ENCODE measurements around the gene RASGRP4.

RASGRP4 gene

DNA sequence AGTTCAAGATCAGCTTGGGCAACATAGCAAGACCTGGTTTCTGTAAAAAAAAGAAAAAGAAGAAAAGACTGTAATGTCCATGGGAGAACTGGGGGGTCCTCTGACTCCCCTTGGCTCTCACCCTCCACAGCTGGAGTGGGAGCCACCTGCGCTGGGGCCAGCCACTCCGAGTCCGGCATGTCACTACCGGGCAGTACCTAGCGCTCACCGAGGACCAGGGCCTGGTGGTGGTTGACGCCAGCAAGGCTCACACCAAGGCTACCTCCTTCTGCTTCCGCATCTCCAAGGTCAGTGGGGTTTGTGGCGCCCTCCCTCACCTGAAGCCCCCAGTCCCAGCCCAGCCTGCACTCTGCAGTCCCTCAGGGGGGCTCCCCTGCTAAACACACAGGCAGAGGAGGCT lies 22.2 kb upstream of the RASGRP4 start:
- DNase-seq (ENCODE audit: low read depth in 2 of 2), result no peak

- no peak for DNase-seq (ENCODE audit: low read depth in 2 of 2)
These were observed 19.3 kb upstream of the RASGRP4 start for GRCh38 chr19:38445362-38445761.

DNA sequence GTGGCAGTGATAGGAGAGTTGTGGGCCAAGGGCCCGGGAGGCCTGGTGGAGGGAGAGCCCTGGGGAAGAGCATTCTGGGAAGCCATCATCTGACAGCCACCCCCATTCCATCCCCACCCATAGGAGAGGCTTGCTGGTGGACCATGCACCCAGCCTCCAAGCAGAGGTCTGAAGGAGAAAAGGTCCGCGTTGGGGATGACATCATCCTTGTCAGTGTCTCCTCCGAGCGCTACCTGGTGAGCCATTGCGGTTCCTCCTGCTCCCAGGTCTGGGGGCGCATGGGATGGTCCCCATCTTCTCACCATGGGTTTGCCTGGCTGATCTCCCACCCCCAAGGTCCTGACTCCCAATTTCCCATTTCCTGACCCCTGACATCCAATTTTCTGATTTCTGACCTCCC lies 18.0 kb upstream of the RASGRP4 start:
- no peak for DNase-seq (ENCODE audit: low read depth in 2 of 2)

DNA sequence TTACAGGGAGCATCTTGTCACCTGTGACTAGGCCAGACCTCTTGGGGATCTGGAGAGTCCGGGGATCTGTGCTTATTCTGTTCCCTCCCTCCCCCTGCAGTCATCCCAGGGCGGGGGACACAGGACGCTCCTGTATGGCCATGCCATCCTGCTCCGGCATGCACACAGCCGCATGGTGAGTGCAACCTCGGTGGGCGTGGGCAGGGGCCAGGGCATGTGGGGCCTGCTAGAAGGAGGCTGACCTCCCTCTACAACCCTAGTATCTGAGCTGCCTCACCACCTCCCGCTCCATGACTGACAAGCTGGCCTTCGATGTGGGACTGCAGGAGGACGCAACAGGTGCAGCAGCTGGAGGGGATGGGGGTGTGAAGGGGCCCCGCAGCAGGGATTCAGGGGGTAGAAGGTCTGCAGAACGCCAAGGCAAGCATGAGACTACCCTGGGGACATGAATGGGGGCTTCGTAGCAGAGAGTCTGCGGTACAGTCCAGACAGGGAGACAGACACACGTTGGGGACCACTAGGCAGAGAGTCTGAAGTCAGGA lies 17.5 kb upstream of the RASGRP4 start:
- DNase-seq (ENCODE audit: low read depth in 2 of 2), result no peak

GRCh38 chr19:38442736-38443135 lies 16.7 kb upstream of the RASGRP4 start:
- DNase-seq (ENCODE audit: low read depth in 2 of 2), result no peak

DNA sequence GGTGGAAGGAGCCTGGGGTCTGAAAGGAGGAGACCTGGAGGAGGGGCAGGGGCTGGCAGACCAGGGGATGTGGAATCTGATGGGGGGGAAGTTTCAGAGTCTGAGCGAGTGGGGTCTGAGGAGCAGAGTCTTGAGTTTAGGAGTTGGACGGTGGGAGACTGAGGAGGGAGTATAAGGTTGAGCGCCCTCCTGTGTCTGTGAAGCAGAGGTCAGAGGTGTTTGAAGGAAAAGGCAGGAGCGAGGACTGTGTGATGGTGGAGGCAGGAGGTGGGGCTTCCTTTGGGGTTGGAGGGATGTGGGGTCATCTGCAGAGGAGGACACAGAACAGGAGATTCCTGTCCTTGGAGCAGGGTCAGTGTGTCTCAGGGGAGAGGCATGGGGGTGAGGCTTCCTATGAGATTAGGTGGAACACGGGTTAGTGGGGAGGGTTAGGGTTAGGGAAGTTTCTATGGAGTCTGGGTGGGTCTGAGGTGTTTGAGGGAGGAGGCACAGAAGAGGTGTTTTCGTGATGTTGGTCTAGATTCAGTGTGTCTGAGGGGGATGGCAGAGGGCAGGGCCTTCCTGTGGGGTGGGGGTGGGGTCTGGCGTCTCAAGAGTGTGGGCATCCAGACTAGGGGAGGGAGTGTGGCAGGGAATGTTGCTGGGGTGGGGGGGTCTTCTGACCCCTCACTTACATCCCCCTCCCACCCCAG lies 15.8 kb upstream of the RASGRP4 start:
- no peak for DNase-seq (ENCODE audit: low read depth in 2 of 2)

- DNase-seq (ENCODE audit: low read depth in 2 of 2), result no peak
These were observed 14.6 kb upstream of the RASGRP4 start for GRCh38 chr19:38440592-38440991.

DNA sequence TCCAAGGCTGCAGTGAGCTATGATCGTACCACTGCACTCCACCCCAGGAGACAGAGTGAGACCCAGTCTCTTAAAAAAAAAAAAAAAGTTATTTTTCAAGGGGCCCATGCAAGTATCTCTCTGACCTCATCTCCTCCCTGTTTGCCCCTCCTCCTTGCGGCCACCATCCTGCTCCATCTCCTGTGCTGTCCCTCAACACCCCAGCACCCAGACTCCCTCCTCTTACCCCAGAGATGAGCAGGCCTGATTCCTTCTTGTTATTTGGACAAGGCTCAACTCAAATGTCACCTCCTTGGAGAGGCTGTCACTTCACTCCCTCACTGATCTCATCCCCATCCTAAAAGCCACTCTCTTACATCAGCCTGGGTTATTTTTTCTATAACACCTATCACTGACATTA lies 11.9 kb upstream of the RASGRP4 start:
- DNase-seq (ENCODE audit: low read depth in 2 of 2), result no peak

- DNase-seq (ENCODE audit: low read depth in 2 of 2), result no peak
These were observed 11.3 kb upstream of the RASGRP4 start for GRCh38 chr19:38437295-38437694.

DNA sequence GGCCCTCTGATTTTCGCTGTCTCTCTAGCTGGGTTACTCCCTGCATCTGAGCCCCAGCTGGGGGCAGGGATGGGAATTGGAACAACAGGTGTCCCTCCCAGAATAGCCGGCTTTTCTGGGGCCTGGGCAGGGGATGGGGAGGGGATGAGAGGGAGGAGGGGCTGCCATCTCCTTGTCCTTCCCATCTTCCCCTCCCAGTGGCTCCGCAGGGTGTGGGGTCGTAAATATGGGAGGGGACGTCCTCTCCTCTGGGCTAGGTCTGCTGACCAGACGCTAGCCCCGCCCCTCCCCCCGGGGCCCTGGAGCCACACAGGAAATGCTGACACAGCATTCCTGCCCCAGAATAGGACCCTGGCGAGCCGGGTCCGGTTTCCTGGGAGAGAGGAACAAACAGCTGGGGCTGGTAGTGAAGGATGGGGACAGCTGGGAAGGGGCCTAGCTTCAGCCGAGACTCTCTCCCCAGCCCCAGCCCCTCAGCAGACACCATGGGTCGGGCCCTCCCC lies 8.6 kb upstream of the RASGRP4 start:
- no peak for DNase-seq (ENCODE audit: low read depth in 2 of 2)

DNA sequence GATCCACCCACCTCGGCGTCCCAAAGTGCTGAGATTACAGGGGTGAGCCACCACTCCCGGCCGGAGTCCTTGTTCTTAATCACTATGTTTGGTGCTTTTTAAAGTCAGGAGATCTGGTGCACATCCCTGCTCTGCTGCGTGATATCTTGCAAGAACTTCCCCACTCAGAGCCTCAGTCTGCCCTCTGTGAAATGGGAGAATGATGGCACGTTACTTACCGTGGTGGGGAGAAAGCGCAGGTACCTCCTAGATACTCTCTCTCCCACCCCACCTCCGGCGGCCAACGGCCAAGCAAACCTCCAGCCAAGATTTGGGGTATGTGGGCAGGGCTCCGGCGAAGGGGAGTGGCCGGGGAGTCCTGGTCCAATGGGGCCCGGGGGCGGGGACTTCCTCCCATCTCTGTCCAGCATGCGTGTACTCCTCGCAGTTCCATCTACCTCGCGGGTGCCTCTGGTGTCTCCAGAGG lies 7.3 kb upstream of the RASGRP4 start, which contains the start of gene RYR1:
Gene RYR1, plus strand, starts transcription at position 424 of the 466 bp plus-strand sequence. CDS start 139 bp downstream, outside the sequence.
- peak in 1 of 2 donors; percentile 60 for DNase-seq (ENCODE audit: low read depth in 2 of 2)

GRCh38 chr19:38430931-38431330 lies 4.9 kb upstream of the RASGRP4 start:
- DNase-seq (ENCODE audit: low read depth in 2 of 2), result no peak

- no peak for DNase-seq (ENCODE audit: low read depth in 2 of 2)
These were observed 3.8 kb upstream of the RASGRP4 start for GRCh38 chr19:38429811-38430156.

DNA sequence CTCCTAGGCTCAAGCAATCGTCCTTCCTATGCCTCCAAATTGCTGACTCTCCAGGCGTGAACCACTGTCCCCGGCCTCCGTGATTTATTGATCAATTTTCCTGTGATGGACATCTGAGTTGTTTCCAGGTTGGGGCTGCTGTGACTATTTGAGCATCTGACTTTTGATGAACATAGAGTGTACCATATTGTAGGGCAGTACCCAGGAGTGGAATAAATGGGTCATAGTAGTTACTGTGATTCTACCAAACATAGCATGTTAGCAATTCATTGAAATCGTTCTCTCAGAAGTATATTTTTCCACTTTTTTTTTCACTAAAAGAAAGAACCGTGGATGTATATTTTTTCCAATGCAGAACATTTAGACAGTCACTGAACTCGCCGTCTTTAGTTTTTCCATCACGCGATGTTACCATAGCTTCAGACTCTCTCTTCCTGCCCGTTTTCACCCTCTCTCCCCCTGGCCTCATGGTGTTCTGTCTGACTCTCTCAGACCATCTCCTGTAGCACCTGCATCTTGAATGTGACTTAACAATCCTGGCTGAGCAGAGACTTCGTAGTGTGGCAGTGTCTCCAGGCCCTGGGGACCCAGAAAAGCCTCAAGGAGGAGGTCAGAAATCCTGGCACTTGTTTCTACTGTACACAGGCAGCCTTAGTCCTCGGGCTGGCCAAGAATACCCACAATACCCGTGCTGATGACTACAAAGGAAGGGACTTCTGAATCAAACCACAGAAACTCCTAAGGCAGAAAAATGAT lies 3.2 kb upstream of the RASGRP4 start:
- DNase-seq (ENCODE audit: low read depth in 2 of 2), result peak in 1 of 2 donors; percentile 40

DNA sequence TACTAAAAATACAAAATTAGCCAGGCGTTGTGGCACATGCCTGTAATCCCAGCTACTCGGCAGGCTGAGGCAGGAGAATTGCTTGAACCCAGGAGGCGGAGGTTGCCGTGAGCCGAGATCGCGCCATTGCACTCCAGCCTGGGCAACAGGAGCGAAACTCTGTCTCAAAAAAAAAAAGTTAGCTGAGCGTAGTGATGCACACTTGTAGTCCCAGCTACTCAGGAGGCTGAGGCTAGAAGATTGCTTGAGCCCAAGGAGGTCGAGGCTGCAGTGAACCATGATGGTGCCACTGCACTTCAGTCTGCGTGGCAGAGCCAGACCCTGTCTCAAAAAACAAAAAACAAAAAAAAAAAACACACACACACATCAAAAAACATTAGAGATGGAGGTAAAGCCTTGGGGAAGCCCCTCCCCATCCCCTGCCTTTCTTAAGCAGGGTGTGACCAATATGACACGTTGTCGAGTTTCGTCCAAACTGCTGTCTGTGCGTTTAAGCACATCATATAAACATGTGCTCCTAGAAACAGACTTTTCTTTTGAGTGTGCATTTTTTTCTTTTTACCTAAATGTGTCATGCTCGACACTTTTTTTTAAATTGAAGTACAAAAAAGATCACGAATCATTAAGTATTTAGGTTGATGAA lies 1.1 kb upstream of the RASGRP4 start:
- DNase-seq (ENCODE audit: low read depth in 2 of 2), result peak; percentile 55 to 62

DNA sequence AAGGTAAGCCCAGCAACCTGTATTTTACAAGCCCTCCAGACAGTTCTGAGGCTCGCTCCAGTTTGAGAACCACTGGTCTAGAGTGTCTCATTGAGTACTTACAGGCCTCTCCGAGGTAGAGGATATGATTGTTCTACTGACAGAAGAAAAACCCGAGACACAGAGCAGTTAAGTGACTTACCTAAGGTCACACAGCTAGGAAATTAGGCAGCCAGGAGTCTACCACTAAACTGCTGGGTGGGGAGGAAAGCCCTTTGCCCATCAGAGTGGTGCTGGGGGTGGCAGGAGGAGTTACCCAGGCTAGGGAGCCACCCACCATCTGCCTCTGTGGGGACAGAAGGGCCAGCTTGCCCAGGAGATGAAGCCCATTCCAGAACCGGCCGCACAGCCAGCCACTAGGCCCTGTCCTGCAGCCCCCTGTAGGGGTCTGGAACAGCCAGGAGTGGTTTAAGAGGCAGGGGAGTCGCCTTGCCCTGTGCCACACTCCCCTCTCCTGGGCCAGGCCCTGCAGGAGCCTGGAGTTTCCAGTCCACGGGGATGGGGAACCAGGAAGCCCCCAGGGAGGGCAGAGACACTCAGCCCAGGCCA lies 703 bp downstream of the RASGRP4 start:
- DNase-seq (ENCODE audit: low read depth in 2 of 2), result no peak

- DNase-seq (ENCODE audit: low read depth in 2 of 2), result no peak
These were observed 1.7 kb downstream of the RASGRP4 start for GRCh38 chr19:38424272-38424671.

DNA sequence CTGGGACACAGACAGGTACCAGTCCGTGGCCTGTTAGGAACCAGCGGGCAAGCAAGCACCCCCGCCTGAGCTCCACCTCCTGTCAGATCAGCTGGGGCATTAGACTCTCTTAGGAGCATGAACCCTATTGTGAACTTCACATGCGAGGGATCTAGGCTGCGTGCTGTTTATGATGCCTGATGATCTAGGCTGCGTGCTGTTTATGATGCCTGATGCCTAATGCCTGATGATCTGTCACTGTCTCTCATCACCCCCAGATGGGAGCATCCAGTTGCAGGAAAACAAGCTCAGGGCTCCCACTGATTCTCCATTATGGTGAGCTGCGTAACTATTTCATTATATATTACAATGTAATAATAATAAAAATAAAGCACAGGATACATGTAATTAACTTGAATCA lies 3.6 kb downstream of the RASGRP4 start:
- DNase-seq (ENCODE audit: low read depth in 2 of 2), result no peak

DNA sequence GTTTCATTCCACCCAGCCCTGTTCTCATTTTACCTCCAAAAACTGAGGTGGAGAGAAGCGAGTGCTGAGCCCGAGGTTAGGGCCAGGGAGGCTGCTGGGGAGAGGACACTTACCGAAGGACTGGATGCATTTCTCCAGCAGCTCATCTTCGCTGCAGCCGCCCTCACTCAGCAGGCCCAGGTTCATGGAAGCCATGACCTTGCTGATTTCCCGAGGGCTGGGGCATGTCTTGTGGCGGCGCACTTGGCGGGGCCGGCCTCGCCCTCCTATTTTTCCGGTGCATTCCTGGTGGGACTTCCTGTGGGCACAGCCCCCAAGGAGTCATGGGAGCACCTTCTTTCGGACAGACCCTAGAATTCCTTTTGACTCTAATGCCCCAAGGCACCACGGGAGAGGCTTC lies 4.2 kb downstream of the RASGRP4 start:
- DNase-seq (ENCODE audit: low read depth in 2 of 2), result no peak

- no peak for DNase-seq (ENCODE audit: low read depth in 2 of 2)
These were observed 5.1 kb downstream of the RASGRP4 start for GRCh38 chr19:38420935-38421334.

DNA sequence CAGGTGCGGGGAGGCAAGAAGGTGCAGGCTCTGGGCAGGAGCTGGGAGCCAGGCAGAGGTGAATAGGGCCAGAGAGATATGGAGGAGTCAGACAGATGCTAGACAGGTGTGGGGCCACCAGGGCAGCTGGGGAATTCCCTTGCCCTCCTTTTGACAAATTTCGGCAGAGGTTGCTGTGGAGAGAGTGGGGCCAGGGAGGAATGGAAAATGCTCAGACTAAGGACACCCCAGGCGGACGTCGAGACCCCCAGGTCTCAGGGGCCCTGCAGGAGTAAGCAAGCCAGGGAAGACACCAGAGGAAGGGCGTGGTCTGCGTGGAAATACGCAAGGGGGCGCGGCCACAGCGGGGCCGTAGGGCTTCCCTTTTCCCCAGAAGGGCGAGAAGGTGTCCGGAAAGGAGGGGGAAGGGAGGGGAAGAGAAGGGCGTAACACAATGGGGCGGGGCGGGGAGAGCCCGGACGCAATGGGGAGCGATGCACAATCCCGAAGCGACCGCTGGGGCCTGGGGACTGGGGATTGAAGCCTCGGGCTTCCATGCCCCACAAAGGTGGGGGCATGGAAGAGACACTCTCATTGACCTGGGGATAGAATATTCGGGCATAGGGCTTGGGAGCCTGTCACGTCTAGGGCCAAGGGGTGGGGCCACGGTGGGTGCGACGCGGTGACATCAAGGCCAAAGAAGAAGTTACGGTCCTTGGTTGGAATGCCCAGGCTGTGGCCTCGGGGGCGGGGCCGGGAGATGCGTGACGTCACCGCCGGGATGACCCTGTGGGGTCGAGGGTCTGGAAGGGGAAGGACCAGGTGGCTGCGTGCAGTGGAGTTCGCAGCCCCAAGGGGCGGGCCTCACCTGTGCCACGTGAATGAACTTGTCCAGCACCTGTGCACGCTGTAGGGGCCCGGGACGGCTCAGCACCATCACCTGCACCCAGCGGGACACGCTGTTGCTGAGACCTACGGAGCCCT lies 8.2 kb downstream of the RASGRP4 start:
- DNase-seq (ENCODE audit: low read depth in 2 of 2), result peak in 1 of 2 donors; percentile 59
